Suprapubic skin (tissue), 4 donors: ENCODE data around the gene ANKRD28.

ENCODE experiments used
- CTCF ChIP-seq, 2 donors: fragments of 200-600 bp in 1 of 2; fragments of 450-650 bp in 1 of 2; sonication (generic) in 1 of 2; IDR thresholded peaks; one replicate each; pipeline ENCODE4 v1.5.1; 2016 to 2019; ENCODE audit warnings: antibody characterized with exemption in 2 of 2, mild to moderate bottlenecking in 1 of 2, moderate library complexity in 1 of 2
- EP300 ChIP-seq: sonication (generic); formaldehyde crosslinking; IDR thresholded peaks from one replicate; pipeline ENCODE4 v1.6.1; 2017; ENCODE audit warnings: antibody characterized with exemption
- POLR2A ChIP-seq, 2 donors: fragments of 450-650 bp; IDR thresholded peaks; one replicate each; pipeline ENCODE4 v1.6.1; 2017; ENCODE audit warnings: antibody characterized with exemption in 2 of 2, mild to moderate bottlenecking in 2 of 2, moderate library complexity in 2 of 2
- POLR2AphosphoS5 ChIP-seq, 3 donors: sonication (generic); formaldehyde crosslinking; IDR thresholded peaks; one replicate each; pipeline ENCODE4 v1.6.1; 2017; ENCODE audit warnings: antibody characterized with exemption in 3 of 3

GRCh38 chr3:15794303-15794771 lies 3.4 kb downstream of the ANKRD28 start:
- TF ChIP-seq CTCF (IDR thresholded peaks at IDR 0.05) (no peak), POLR2AphosphoS5 (IDR thresholded peaks at IDR 0.05) (no peak), POLR2A (IDR thresholded peaks at IDR 0.05) (no peak), EP300 (no peak)
